GM18505 (cell line): ENCODE measurements around the gene L3MBTL3.
"Not testable (repeated sequence)": the region's sequence is repeated elsewhere in the genome, so short reads cannot be mapped to it uniquely, and the experiment has no call there.

Experiments
- ATAC-seq: cut with Tn5 transposase; IDR thresholded peaks from one replicate; pipeline ENCODE4 v1.9.1; 2021; ENCODE audit not compliant: unreplicated experiment
- POLR2A ChIP-seq: IDR thresholded peaks from 4 replicates; pipeline ENCODE4 v1.6.1; 2011; ENCODE audit warnings: borderline replicate concordance; ENCODE audit not compliant: insufficient read depth, insufficient read length; ENCODE audit errors: extremely low read depth

Gene L3MBTL3

DNA sequence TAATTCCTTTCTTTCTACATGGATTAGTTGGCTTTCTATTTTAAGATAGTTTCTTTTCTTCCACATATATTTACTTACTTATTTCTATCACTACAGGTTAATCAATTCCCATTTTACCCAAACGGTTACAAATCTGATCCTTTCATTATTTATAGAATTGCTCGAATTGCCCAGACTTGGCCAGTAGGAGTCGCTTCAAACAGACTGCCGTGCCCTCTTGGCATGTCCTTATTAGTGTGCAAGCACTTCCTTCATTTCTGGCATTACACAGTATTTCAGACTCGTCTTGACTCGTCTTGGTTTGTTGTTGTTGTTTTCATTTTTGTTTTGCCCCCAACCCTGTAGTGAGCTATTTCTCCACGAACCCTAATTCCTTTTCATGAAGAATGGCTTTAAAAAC, 129.8 kb downstream of the L3MBTL3 start:
- no peak for ATAC-seq
- no peak for TF ChIP-seq POLR2A

DNA sequence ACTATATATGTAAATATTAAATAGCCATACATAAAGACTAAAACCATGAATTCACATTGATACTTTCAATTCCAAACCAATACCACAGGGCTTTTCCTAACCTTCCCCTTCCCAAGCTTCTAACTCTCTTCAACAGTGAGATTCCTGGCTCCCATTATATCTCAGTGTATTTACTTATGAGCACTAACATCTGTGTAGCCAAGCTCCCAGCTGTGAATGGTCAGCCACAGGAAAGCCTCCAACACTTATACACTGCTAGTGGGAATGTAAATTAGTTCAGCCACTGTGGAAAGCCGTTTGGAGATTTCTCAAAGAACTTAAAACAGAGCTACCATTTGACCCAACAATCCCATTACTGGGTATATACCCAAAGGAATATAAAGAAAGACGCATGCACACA, 130.6 kb downstream of the L3MBTL3 start:
- not testable (repeated sequence) for ATAC-seq

DNA sequence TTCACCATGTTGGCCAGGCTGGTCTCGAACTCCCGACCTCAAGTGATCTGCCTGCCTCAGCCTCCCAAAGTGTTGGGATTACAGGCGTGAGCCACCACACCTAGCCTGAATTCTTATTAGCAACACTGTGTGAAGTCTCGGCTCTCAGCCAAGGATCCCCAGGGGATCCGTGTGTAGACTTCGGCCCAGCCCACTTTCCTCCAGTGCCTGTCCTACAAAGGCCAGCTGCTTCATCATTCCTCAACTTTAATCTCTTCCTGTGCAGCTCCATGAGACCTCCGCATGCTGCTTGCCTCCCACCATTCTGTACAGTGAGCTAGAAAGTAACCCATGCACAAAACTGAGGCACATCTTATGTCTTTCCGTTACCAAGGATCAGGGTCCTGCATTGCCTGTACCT, 132.5 kb downstream of the L3MBTL3 start:
- ATAC-seq: no peak
- no peak for TF ChIP-seq POLR2A

DNA sequence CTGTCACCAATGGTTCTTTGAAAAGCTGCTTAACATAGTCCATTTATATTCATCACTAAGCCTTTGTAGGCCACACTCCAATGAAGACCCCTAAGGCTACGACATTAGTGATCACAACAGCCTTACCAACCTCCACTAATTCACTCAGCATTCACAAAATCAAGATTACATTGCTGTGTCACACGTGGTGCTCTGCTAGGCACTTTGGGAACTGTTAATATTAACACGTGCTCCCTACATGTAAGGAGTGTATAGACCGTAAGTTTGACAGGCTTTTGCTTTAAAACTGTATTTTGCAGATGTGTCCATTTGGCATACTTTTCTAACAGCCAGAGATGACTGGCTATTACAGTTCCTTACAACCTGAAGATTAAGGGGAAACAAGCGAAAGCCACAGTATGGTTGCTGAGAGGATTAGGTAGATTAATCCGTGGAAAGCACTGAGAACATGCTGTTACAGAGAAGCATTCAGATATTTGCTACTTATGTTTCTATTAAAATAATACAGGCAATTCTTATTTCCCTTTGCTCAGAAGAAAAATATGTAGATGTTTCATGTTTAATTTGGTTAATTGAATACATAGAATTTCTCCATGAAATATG, 134.6 kb downstream of the L3MBTL3 start:
- no peak for TF ChIP-seq POLR2A
- ATAC-seq: no peak

DNA sequence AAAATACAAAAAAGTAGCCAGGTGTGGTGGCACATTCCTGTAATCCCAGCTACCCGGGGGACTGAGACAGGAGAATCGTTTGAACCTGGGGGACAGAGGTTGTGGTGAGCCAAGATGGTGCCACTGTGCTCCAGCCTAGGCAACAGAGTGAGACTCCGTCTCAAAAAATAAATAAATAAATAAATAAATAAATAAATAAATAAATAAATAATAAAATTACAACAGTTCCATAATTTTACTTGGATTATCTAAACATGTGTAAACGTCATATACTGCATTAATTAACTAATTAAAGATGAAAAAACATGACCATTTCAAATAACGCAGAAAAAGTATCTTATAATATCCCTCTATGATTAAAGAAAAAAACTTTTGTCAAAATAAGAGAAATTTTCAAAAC, 138.5 kb downstream of the L3MBTL3 start:
- no peak for TF ChIP-seq POLR2A
- ATAC-seq: no peak

DNA sequence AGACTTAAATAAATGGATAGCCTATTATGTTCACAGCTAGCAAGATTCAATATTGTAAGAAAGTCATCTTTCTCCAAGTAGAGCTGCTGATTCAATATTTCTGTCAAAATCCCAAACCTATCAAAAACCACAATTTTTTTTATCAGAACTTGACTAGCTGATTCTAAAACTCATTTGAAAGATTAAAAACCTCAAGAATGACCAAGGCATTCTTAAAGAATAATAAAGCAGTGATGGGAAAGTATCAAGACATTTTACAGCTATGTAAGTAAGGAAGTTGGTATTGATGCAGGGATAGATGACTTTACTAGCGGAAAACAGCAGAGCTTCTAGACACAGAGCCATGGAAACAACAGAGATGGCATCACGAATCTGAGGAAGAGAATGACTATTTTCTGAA, 139.7 kb downstream of the L3MBTL3 start:
- ATAC-seq: no peak
- TF ChIP-seq POLR2A: no peak

DNA sequence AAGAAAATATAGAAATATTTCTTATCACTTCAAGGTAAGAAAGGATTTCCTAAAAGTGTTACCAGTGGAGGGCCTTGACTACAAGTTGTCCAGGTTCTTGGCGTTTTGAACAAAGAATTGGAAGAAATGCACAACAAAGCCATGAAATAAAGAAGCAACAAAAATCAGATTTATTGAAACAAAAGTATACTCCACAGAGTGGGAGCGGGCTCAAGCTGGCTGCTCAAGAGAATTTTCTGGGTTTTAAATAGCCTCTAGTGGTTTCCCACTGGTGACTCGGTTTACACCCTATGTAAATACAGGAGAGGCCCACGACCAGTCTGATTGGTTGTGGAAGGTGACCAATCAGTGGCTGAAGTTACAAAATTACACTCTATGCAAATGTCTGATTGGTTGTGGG, 140.2 kb downstream of the L3MBTL3 start:
- TF ChIP-seq POLR2A: no peak
- ATAC-seq: no peak

DNA sequence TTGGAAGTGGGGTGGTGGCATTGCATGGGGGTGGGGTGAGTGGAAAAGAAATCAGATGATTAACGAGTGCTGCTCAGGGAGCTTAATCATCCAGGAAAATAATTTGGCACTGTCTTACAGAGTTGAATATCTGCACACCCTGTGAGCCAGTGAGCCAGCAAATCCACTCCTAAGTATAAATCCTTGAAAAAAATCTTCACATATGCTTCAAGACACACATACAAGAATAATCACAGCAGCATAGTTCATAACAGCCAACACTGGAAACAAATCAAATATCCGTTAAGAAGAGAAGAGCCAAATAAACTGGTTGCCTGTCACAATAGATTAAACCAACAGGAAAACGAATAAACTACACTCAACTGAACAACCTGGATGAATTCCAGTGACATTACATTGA, 141.6 kb downstream of the L3MBTL3 start:
- no peak for ATAC-seq

DNA sequence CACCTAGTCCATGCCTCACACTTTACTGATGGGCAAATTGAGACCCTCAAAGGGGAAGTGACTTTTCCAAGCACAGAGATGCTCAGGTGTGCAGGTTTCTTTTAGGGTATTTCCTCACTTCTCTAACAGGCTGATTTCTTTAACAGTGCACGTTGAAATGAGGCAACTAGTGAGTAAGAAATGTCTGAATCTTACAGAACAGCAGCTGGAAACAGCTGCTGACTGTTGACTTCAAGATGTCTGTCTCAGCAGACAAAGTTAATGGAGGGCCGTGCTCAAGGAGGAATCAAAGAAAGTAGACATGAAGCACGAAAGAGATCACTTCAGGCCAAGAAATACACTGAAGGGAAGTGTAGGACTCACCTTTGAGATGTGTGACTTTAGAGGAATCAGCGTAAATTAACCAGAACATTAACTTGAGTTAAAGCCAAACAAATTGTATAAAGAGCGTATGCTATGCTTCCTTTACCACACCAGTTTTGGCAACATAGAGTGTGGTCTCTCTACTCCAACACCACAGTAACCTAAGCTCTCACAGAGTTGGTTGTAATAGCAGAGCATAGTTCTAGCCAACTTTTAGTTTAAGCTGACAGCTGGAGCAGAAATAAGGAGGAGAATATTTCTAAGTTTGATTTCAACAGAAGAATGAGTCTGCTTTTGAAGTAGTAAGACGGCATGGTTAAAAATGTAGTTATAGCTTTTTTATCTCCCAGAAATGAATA, 143.5 kb downstream of the L3MBTL3 start:
- no peak for TF ChIP-seq POLR2A
- ATAC-seq: no peak

More for the DNA sequence above, 141.6 kb downstream of the L3MBTL3 start:
- TF ChIP-seq POLR2A: no peak

DNA sequence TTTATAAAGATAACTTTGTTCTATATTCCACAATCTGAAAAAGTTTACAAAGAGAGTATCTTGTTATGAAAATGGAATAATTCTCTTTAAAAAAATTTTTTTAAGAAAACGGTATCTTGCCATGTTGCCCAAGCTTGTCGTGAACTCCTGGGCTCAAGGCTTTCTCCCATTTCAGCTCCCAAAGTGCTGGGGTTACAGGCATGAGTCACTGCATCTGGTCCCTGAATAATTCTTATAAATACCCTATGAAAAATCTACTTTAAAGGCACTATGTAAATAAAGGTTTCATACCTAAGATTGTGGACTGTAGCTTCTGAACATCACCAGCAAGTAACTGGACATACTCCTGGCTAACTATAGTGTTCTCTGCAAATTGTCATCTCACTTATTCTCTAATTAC, 144.0 kb downstream of the L3MBTL3 start:
- no peak for TF ChIP-seq POLR2A

DNA sequence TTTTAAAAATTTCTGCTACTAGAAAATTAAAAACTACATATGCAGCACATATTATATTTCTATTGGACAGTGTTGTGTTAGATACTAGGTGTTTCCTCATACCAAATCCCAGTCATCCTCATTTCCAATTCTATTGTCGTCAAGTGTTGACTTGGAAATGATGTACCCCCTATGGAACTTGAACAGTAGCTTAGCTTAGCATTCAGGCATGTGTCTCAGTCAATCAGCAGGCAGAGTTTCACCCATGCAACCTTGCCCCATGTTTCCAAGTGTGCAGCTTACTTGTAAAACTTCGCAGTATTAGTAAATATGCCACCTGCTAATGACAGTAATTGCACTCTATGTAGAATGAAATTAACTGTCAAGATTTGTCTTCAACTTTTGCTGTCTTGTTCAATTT, 144.9 kb downstream of the L3MBTL3 start:
- no peak for ATAC-seq
- no peak for TF ChIP-seq POLR2A

More for the DNA sequence above, 144.0 kb downstream of the L3MBTL3 start:
- no peak for ATAC-seq

DNA sequence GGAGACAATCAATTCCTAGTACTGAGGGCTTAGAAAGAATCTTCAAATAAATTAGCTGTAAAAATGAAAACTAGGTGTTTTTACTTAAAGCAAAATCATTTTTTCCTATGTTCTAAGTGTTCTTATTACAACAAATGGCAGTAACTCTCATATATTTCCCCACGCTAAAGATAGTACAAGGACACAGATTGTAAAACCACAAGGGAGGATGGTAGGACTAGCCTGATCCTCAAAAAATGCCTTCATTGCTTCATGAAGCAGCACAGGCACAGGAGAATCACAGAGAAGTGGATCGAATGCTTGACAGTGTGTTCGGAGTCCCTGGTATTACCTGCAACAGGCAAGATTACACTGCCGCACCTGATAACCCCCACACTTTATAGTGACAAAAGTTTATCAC, 145.9 kb downstream of the L3MBTL3 start:
- no peak for ATAC-seq
- TF ChIP-seq POLR2A: no peak

DNA sequence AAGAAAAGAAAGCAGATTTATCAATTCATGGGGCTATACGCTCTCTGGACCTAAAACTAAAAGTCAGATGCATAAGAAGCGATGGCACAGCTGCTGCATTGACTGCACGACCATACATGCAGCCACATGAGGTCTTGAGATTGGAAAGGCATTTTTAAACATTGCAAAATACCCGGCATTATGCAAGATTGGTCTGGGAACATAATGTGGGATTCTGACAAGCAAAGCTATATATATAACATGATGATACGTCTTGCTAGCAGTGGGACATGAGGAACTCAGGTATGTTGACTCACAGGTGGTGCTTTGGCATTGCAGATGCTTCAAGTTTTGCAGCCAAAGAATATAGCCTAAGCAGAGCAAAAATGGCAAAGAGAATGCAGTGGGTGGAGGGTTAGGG, 149.3 kb downstream of the L3MBTL3 start:
- ATAC-seq: no peak
- no peak for TF ChIP-seq POLR2A

DNA sequence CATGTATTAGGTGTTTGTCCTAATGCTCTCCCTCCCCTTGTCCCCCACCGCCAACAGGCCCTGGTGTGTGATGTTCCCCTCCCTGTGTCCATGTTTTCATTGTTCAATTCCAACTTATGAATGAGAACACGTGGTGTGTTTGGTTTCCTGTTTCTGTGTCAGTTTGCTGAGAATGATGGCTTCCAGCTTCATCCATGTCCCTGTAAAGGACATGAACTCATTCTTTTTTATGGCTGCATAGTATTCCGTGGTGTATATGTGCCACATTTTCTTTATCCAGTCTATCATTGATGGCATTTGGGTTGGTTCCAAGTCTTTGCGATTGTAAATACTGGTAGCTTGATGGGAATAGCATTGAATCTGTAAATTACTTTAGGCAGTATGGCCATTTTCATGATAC, 151.8 kb downstream of the L3MBTL3 start:
- not testable (repeated sequence) for ATAC-seq

DNA sequence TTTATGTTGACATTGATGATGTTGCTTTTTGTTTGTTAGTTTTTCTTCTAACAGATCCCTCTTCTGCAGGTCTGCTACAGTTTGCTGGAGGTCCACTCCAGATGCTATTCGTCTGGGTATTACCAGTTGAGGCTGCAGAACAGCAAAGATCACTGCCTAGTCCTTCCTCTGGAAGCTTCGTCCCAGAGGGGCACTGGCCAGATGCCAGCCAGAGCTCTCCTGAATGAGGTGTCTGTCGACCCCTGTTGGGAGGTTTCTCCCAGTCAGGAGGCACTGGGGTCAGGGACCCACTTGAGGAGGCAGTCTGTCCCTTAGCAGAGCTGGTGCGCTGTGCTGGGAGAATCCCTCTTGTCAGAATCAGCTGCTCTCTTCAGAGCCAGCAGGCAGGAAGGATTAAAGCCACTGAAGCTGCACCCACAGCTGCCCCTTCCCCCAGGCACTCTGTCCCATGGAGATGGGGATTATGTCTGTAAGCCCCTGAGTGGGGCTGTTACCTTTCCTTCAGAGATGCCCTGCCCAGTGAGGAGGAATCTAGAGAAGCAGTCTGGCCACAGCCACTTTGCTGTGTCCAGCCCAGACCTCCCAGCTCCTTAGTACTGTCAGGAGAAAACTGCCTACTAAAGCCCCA, 155.1 kb downstream of the L3MBTL3 start:
- ATAC-seq: not testable (repeated sequence)
